Measurements from ENCODE around the gene SMIM14. TPM values are rescaled to one million over a fixed set of nuclear protein-coding genes. Genes with fewer than 3 reads are reported as not detected.

Gene SMIM14
- total RNA-seq, 1 experiment from 2014 or later, result 48.2 TPM

DNA sequence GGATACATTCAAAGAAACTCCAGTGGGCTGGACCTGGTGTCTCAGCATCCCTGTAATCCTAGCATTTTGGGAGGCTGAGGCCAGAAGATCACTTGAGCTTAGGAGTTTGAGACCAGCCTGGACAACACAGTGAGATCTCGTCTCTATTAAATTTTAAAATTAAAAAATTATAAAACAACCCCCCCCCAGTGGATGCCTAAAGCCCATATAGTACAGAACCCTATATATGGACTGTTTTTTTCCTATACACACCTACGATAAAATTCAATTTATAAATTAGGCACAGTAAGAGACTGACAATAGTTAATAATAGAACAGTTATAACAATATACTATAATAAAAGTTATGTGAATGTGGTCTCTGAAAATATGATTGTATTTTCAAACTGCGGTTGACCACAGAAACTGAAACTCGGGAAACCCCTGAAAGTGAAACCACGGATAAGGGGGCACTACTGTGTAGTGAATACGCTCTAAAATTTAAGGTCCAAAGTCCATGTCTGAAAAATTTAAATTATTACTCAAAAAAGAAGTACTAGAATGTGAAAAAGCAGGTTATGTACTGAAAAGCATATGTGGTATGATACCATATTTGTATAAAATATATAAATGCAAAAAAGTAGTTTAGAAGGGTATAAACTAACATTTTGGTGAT lies 2.0 kb downstream of the SMIM14 start:
- POLR2A ChIA-PET, result interaction anchor here (0.6 kb wide), 1 partner anchor 110 kb away, joined by 3 read pairs; no protein-coding TSS in a partner anchor
- DNase-seq (ENCODE audit: low read depth, low spot score), result no peak
- H3K9me3 ChIP-seq (ENCODE audit: control insufficient read depth, insufficient read depth, low read depth, low read length), result no peaks in the 10 kb centered on the region
- peaks cover 28% of the 10 kb centered on the region for H3K4me1 ChIP-seq (ENCODE audit: control insufficient read depth, insufficient read depth, low read length)
- CTCF ChIA-PET, result no interaction called here
- intact Hi-C loops (cut with micrococcal nuclease; ENCODE audit: unreplicated experiment) (no loop called here), in situ Hi-C loops (cut with HindIII; ENCODE audit: low pct_unique_long_range_greater_than_20kb, low sequenced_read_pairs) (no loop called here)
- H3K36me3 ChIP-seq (ENCODE audit: control insufficient read depth, insufficient read depth, low read length), result no peaks in the 10 kb centered on the region; the same call in 1 of the 2 replicates
- BruUV-seq (replicated peaks), result no TSS peak
- peak overlapping the region; percentile 88 to 95 for H3K4me3 ChIP-seq (ENCODE audit: low read depth in 2 of 2, low read length in 2 of 2)
- no peak for ATAC-seq
- no peaks in the 10 kb centered on the region for H3K27me3 ChIP-seq (ENCODE audit: control insufficient read depth, insufficient read depth, low read length)
- TF ChIP-seq CTCF (IDR thresholded peaks at IDR 0.05) (no peak), POLR2AphosphoS5 (IDR thresholded peaks at IDR 0.05; ENCODE audit: low read depth, low read length) (no peak), SIN3A (IDR thresholded peaks at IDR 0.05; ENCODE audit: borderline replicate concordance, insufficient read depth, low read depth, low read length) (no peak)
- TF ChIP-seq, protein P1, sequence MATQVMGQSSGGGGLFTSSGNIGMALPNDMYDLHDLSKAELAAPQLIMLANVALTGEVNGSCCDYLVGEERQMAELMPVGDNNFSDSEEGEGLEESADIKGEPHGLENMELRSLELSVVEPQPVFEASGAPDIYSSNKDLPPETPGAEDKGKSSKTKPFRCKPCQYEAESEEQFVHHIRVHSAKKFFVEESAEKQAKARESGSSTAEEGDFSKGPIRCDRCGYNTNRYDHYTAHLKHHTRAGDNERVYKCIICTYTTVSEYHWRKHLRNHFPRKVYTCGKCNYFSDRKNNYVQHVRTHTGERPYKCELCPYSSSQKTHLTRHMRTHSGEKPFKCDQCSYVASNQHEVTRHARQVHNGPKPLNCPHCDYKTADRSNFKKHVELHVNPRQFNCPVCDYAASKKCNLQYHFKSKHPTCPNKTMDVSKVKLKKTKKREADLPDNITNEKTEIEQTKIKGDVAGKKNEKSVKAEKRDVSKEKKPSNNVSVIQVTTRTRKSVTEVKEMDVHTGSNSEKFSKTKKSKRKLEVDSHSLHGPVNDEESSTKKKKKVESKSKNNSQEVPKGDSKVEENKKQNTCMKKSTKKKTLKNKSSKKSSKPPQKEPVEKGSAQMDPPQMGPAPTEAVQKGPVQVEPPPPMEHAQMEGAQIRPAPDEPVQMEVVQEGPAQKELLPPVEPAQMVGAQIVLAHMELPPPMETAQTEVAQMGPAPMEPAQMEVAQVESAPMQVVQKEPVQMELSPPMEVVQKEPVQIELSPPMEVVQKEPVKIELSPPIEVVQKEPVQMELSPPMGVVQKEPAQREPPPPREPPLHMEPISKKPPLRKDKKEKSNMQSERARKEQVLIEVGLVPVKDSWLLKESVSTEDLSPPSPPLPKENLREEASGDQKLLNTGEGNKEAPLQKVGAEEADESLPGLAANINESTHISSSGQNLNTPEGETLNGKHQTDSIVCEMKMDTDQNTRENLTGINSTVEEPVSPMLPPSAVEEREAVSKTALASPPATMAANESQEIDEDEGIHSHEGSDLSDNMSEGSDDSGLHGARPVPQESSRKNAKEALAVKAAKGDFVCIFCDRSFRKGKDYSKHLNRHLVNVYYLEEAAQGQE (IDR thresholded peaks at IDR 0.05; ENCODE audit: insufficient read depth in 1 of 2, low read depth in 2 of 2, low read length in 1 of 2), result no peak
- H3K27ac ChIP-seq (ENCODE audit: low read length), result peak overlapping the region; percentile 98

GRCh38 chr4:39635023-39635422 lies 3.6 kb downstream of the SMIM14 start:
- in situ Hi-C loops (cut with HindIII; ENCODE audit: low pct_unique_long_range_greater_than_20kb, low sequenced_read_pairs), result no loop called here
- 0 out of 4 replicates have a peak overlapping the region, but pooled peaks of 1 of the 2 experiments have one; percentile 6 for H3K4me3 ChIP-seq (ENCODE audit: low read depth in 2 of 2, low read length in 2 of 2)
- H3K36me3 ChIP-seq (ENCODE audit: control insufficient read depth, insufficient read depth, low read length), result no peaks in the 10 kb centered on the region; the same call in 1 of the 2 replicates
- ChIA-PET POLR2A (no interaction called here), CTCF (no interaction called here)
- H3K4me1 ChIP-seq (ENCODE audit: control insufficient read depth, insufficient read depth, low read length), result peaks cover 18% of the 10 kb centered on the region
- no peaks in the 10 kb centered on the region for H3K9me3 ChIP-seq (ENCODE audit: control insufficient read depth, insufficient read depth, low read depth, low read length)
- H3K27me3 ChIP-seq (ENCODE audit: control insufficient read depth, insufficient read depth, low read length), result no peaks in the 10 kb centered on the region
- no TSS peak for BruUV-seq (replicated peaks)
- TF ChIP-seq POLR2AphosphoS5 (IDR thresholded peaks at IDR 0.05; ENCODE audit: low read depth, low read length), result no peak
- peak overlapping the region; percentile 98 for H3K27ac ChIP-seq (ENCODE audit: low read length)
- DNase-seq (ENCODE audit: low read depth, low spot score) (no peak), ATAC-seq (no peak)
- intact Hi-C loops (cut with micrococcal nuclease; ENCODE audit: unreplicated experiment), result no loop called here

- no peaks in the 10 kb centered on the region for H3K27me3 ChIP-seq (ENCODE audit: control insufficient read depth, insufficient read depth, low read length)
- intact Hi-C loops (cut with micrococcal nuclease; ENCODE audit: unreplicated experiment) (no loop called here), in situ Hi-C loops (cut with HindIII; ENCODE audit: low pct_unique_long_range_greater_than_20kb, low sequenced_read_pairs) (no loop called here)
- CTCF ChIA-PET, result no interaction called here
- ATAC-seq (no peak), DNase-seq (ENCODE audit: low read depth, low spot score) (no peak)
- no peak overlapping the region for H3K4me3 ChIP-seq (ENCODE audit: low read depth in 2 of 2, low read length in 2 of 2)
- H3K4me1 ChIP-seq (ENCODE audit: control insufficient read depth, insufficient read depth, low read length), result peaks cover 15% of the 10 kb centered on the region
- no peaks in the 10 kb centered on the region for H3K9me3 ChIP-seq (ENCODE audit: control insufficient read depth, insufficient read depth, low read depth, low read length)
- H3K36me3 ChIP-seq (ENCODE audit: control insufficient read depth, insufficient read depth, low read length), result no peaks in the 10 kb centered on the region
- TF ChIP-seq POLR2AphosphoS5 (IDR thresholded peaks at IDR 0.05; ENCODE audit: low read depth, low read length), result no peak
- no peak for TF ChIP-seq TCF7L2 (IDR thresholded peaks at IDR 0.05; ENCODE audit: low read depth, low read length)
- no TSS peak for BruUV-seq (replicated peaks)
- H3K27ac ChIP-seq (ENCODE audit: low read length), result no peak overlapping the region
- POLR2A ChIA-PET, result interaction anchor here (0.7 kb wide), 3 partner anchors 48 to 107 kb away, joined by 4 to 14 read pairs (median 12); no protein-coding TSS in a partner anchor
Observed at GRCh38 chr4:39631700-39632079, 7.0 kb downstream of the SMIM14 start.
